Glomerular visceral epithelial cell (primary cell): ENCODE measurements around the gene TMED10.

Experiments
- DNase-seq: peaks from one replicate; pipeline ENCODE4 v3.0.0-alpha.2; 2016; ENCODE audit errors: extremely low spot score

TMED10 gene

DNA sequence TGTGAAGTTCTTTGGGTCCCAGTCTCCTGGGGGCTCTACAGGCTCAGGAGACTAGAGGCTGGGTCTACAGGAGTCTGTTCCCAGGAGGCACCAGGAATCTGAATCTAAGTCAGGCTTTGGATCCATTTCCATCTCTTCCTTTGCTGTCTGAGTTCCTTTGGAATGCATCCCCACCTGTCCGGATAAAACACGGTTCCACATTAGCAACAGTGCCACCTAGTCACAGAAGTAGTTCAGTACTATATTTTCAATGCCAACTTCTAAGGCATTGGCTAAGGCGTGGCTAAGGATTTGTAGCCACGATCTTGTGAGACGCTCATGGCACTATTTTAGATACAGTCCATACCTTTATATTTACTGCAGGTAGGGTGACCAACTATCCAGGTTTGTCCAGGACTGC is 91.9 kb downstream of the TMED10 start:
- no peak for DNase-seq

DNA sequence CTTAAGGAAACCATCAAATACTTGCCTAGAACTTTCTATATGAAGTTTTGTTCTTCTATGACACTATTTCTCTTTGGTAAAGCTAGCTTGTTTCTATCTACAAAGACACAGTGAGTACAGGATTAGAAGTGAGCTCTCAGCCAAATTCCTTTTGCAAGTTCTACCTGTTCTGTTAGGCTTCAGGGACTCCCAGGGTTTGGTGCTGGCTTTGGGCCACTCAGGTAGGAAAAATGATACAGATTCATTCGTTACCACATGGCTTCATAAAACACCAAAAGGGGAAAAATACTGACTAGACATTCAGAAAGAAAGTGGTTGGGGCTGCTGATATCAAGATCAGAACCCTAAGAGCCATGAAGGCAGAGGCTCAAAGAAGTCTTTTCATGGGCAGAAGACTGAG is 93.1 kb downstream of the TMED10 start:
- DNase-seq, result no peak

DNA sequence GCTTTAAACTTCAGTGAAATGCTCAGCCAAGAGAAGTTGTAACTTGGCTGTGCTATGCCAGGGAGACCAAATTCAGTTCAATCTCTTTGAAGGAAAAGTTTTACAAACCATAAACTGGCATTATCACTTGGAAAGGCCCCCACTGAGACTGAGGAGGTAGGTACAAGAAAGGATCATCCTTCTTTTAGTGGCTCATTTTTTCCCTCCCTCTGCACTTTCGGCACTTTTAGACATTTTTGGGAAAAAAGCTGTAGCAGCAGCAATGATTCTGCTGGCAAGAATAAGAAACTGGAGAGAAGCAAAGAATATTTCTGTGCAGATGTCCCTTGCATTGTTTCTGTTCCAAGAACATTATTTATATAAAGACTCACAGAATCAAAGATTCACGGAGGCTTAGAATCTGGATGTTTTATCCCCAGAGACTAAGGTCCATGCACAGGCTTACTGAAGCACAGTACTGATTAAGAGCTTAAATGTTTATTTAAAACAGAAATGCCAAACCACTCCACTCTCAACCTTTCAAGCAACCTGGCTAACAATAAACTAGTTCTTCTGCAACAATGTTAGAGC is 94.7 kb downstream of the TMED10 start:
- DNase-seq, result no peak
